ENCODE measurements around the gene CD40. TPM values are rescaled to one million over a fixed set of nuclear protein-coding genes. Genes with fewer than 3 reads are reported as not detected.
A peak's percentile ranks its signal among the peaks of the same experiment; 100 is the strongest.

The CD40 gene
- total and polyA plus RNA-seq, 10 of the 15 experiments (the other 5 are each of a cell fraction or from before 2014, with no cell fraction given): 40.8 to 193 (median 89.5) TPM

GRCh38 chr20:46119028-46119546 lies 973 bp downstream of the CD40 start (continued):
- TF ChIP-seq CEBPZ (IDR thresholded peaks at IDR 0.05; ENCODE audit: low read depth, low read length) (no peak), POLR2A (IDR thresholded peaks at IDR 0.05; ENCODE audit: low read depth, low read length) (0 out of 2 replicates have a peak, but pooled peaks have one; percentile 14), EGR1 (IDR thresholded peaks at IDR 0.05; ENCODE audit: borderline replicate concordance in 1 of 2, low read depth in 2 of 2, low read length in 2 of 2) (no peak; a peak in 1 of 3 replicates)

GRCh38 chr20:46119547-46119946 lies 1.4 kb downstream of the CD40 start:
- Histone ChIP-seq H3K27ac (ENCODE audit: control insufficient read depth, insufficient read depth) (peak overlapping the region; percentile 76), H4K20me1 (ENCODE audit: control insufficient read depth, insufficient read depth) (peaks cover 6% of the 10 kb centered on the region), H3K9me3 (replicated peaks; ENCODE audit: control insufficient read depth, insufficient read depth, low read length) (no peaks in the 10 kb centered on the region), H3K4me2 (ENCODE audit: control insufficient read depth, insufficient read depth) (peak overlapping the region; percentile 67), H3K4me1 (ENCODE audit: control insufficient read depth, insufficient read depth, low read length) (peaks cover 6% of the 10 kb centered on the region), H3K4me3 (peak overlapping the region; percentile 96), H3K27me3 (replicated peaks in 1 of 2; ENCODE audit: control insufficient read depth in 2 of 2, insufficient read depth in 2 of 2, low read length in 1 of 2) (no peaks in the 10 kb centered on the region), H2AFZ (ENCODE audit: control insufficient read depth, low read depth, low read length) (no peak overlapping the region), H3K36me3 (ENCODE audit: control insufficient read depth in 2 of 2, insufficient read depth in 2 of 2, low read length in 1 of 2) (peaks cover 24 to 26% of the 10 kb centered on the region in 2 experiments), H3K9ac (ENCODE audit: control insufficient read depth, insufficient read depth, low read length) (peak overlapping the region; percentile 67), H3K79me2 (ENCODE audit: control insufficient read depth, insufficient read depth, low read length) (peaks cover 58% of the 10 kb centered on the region)
- no peak for TF ChIP-seq KLF5 (IDR thresholded peaks at IDR 0.05; ENCODE audit: partially characterized antibody)
- no peak for TF ChIP-seq RAD51 (IDR thresholded peaks at IDR 0.05)
- TF ChIP-seq POLR2AphosphoS5 (IDR thresholded peaks at IDR 0.05; ENCODE audit: low read length): 0 out of 2 replicates have a peak, but pooled peaks have one; percentile 4
- intact Hi-C loops (cut with micrococcal nuclease; ENCODE audit: unreplicated experiment): loop anchor here (1.0 kb wide), 1 partner anchor 8 kb away; no protein-coding TSS in a partner anchor
- in situ Hi-C loops (cut with MboI): loop anchor here (10.0 kb wide), 1 partner anchor 755 kb away; the partner anchor contains the start of gene SYS1
- FAIRE-seq: no peak
- POLR2A ChIA-PET: interaction anchor here (0.5 to 2.9 kb wide), 11 partner anchors 8 to 287 kb away, joined by 3 to 19 read pairs (median 5); partner anchors contain the start of genes ELMO2 and ZNF335
- 0% methylated on average over 2 of the region's 2 CpGs for WGBS (ENCODE audit: insufficient coverage, insufficient replicate concordance, low lambda C conversion rate, missing lambda C conversion rate)
- TSS peak; percentile 71 for BruUV-seq (replicated peaks)
- DNase-seq (ENCODE audit: low read depth, low spot score): no peak
- RAD21 ChIA-PET (ENCODE audit: unreplicated experiment): interaction anchor here (0.9 to 3.0 kb wide), 10 partner anchors 9 to 288 kb away, joined by 3 to 23 read pairs (median 6); partner anchors contain the start of gene ELMO2
- no peak for ATAC-seq
- SMC1A ChIA-PET (ENCODE audit: uncharacterized antibody, unreplicated experiment): interaction anchor here (0.7 to 4.1 kb wide), 9 partner anchors 9 to 97 kb away, joined by 3 to 39 read pairs (median 8); no protein-coding TSS in a partner anchor
- CTCF ChIA-PET: interaction anchor here (0.6 to 4.1 kb wide), 14 partner anchors 11 to 443 kb away, joined by 3 to 63 read pairs (median 4); no protein-coding TSS in a partner anchor

Data from GM12878 (cell line).